Stimulated activated CD4-positive, alpha-beta T cell treated with anti-CD3 and anti-CD28 coated beads, Interleukin-1b, Interleukin-23, amount 100 ng/mL, for 1 hour (primary cell): ENCODE measurements around the gene DNAH17.
"Not testable (repeated sequence)": the region's sequence is repeated elsewhere in the genome, so short reads cannot be mapped to it uniquely, and the experiment has no call there.

Source experiments
- DNase-seq, 2 donors: peaks; one replicate each; pipeline ENCODE4 v3.0.0-alpha.2; 2020; ENCODE audit warnings: low read depth in 2 of 2

Gene DNAH17

DNA sequence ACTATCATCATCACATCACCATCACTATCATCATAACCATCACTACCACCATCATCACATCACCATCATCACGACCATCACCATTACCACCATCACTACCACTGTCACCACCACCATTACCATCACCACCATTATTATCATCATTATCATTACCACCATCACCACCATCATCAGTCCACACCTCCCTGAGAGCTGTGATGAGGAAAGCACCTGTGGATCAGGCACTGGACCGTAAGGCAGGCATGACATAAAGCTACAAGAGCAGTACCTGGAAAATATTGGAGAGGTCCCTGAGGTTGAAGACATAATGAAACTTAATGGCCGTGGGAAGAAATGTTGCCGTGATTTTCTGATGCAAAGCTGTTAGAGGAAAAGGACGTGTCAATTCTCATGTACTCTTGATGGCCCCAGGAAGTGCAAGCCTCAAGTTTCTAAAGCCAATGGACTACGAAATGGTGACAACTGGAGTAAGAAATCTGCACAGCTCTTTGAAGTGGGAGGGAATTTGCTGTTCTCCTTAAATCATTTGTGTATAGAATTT lies 98.4 kb downstream of the DNAH17 start:
- DNase-seq = no peak

GRCh38 chr17:78477913-78478756 lies 99.1 kb downstream of the DNAH17 start:
- DNase-seq = no peak

DNA sequence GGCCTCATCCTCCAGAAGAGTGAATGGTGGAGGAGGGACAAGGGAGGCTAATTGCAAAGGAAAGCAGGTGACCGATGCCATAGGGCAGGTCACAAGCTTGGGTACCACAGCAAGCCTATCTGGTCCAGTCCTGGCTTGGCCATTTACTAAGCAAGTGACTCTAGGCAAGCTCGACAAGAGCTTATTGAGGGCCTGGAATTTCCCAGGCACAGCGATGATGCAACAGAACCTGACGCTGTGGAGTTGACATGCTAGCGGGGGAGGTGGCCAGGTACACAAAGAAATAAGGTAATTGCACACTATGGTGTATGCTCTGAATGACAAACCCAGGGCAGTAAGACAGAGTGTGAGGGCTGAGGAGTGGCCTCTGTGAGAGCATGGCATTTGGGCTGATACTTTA lies 100.2 kb downstream of the DNAH17 start:
- DNase-seq = no peak

DNA sequence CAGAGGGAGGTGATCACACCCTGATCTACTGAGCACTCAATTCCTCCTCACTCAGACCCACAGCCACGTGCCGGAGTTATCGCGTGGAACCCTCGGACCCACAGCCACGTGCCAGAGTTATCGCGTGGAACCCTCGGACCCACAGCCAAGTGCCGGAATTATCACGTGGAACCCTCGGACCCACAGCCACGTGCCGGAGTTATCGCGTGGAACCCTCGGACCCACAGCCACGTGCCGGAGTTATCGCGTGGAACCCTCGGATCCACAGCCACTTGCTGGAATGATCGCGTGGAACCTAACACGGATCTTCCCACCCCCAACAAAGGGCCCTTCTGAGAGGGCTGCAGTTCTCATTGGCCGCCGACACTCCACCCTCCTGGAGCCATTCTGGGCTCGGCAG lies 101.0 kb downstream of the DNAH17 start:
- no peak for DNase-seq

DNA sequence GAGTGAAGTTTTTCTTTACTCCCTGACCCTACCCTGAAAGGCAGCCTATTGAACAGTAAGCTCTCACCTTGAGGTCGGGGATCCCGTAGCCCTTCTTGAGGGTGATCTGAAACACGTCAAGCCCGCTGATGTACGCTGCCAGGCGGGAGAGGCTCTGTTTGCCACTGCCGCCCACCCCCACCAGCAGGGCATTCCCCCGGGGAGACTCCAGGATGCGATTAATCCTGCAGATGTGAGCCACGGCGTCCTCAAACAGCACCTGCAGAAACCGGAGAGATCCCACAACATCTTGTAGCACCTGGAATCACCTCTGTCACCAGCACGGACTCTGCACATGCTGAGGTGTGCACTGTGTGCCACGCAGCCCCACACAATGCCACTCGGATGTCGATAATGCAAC lies 102.0 kb downstream of the DNAH17 start:
- DNase-seq = no peak

DNA sequence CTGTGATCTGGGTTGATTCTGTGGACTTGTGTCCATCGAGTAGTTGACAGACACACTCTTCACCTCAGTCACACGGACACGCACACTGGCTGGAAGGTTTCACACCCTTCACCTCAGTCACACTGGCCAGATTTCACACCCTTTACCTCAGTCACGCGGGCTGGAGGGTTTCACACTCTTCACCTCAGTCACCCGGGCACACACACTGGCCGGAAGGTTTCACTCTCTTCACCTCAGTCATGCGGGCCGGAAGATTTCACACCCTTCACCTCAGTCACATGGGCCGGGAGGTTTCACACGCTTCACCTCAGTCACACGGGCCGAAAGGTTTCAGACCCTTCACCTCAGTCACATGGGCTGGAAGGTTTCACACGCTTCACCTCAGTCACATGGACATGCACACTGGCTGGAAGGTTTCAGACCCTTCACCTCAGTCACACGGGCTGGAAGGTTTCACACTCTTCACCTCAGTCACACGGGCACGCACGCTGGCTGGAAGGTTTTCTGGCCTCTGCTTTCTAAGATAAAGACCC lies 102.5 kb downstream of the DNAH17 start:
- DNase-seq = no peak

- no peak for DNase-seq
Observed at GRCh38 chr17:78473951-78474613, 103.1 kb downstream of the DNAH17 start.

GRCh38 chr17:78472035-78472905 lies 104.9 kb downstream of the DNAH17 start:
- no peak for DNase-seq

- no peak for DNase-seq
Observed at GRCh38 chr17:78471635-78472034, 105.6 kb downstream of the DNAH17 start.

DNA sequence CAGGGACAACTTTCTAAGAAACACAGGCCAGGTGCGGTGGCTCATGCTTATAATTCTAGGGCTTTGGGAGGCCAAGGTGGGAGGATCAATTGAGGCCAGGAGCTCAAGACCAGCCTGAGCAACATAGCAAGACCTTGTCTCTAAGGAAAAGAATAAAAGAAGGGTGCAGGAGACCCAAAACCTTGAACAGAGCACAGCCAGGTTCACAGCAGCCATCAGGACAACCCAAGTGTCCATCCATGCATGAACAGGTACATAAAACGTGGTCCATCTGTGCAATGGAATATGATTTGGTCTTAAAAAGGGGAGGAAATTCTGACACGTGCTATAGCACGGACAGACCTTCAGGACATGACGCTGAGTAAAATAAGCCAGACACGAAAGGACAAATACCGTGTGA lies 107.8 kb downstream of the DNAH17 start:
- DNase-seq = no peak

GRCh38 chr17:78468366-78468765 lies 108.8 kb downstream of the DNAH17 start:
- DNase-seq = no peak

GRCh38 chr17:78466786-78467715 lies 110.1 kb downstream of the DNAH17 start:
- no peak for DNase-seq

- DNase-seq = not testable (repeated sequence)
Observed at GRCh38 chr17:78466109-78466785, 110.9 kb downstream of the DNAH17 start.

DNA sequence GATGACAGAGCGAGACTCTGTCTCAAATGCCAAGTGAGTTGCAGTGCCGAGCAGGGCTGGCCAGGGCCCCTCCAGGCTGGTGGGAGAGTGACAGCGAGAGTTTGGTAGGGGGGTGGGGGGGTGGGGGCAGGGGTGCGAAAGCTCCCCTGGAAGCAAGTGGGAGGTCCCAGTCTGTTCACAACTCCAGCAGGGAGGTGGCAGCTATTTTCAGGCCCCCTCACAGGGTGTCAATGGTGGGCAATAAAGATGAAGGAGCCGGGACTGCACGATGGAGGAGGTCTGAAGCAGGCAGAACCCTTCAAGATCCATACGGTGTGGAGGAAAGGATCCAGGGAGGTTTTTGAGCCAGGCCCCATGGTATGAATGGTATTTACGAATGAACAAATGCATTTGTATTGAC lies 115.0 kb downstream of the DNAH17 start:
- no peak for DNase-seq

DNA sequence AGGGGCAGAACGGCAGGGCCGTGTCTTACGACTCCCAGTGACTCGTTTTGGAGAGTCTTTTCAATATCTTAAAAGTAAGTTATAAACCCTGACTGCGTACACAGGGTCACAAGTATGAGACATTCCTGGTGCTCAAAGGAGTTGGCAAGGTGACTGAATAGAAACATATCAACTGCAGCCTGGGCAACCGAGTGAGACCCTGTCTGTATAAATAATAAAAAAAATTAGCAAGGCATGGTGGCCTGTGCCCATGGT lies 115.5 kb downstream of the DNAH17 start:
- no peak for DNase-seq

DNA sequence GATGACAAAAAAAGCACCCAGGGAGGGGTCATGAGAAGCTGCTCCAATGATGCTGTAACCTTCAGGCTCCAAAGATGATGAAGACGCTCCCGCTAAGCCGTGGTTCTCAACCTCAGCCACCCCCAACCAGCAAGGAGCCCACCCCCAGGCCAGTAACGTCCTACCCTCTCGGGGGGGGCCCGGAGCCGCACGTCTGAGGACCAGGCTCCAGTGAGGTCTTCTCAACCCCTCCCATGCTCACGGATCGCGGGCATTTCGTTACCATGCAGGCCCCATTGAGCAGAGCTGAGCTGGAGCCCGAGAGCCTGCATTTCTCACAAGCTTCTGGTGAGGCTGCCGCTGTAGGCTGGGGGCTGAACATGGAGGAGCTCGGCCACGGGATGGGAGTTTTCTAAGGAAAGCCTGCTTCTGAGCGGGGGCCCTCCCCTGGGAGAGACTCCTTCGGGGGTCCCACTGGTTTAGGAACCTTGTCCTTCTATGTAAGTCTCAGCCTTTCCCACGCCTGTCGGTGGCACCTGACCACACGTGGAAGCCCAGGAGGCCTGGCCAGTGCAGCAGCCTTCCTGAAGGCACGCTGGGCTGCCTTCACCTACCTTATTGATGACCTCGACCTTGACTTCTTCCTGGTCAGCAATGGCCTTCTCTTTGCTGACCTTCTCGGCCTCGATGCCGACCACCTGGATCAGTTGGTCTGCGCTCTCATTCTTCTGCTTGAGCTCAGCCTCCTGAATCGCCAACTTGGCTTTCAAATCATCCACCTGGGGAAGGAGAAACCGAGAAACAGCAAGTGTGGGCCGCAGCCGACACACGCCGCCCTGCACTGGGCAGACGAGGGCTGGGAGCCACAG lies 116.0 kb downstream of the DNAH17 start:
- no peak for DNase-seq

- DNase-seq = no peak
Observed at GRCh38 chr17:78460176-78460675, 117.0 kb downstream of the DNAH17 start.

- DNase-seq = no peak
Observed at GRCh38 chr17:78459696-78460095, 117.5 kb downstream of the DNAH17 start.

GRCh38 chr17:78458736-78459335 lies 118.4 kb downstream of the DNAH17 start:
- DNase-seq = no peak
